NOMO-1 treated with DMSO at 0.1 percent for 48 hours (cell line): ENCODE results near the gene CLN6.
A peak's percentile ranks its signal among the peaks of the same experiment; 100 is the strongest.
"Not testable (repeated sequence)": the region's sequence is repeated elsewhere in the genome, so short reads cannot be mapped to it uniquely, and the experiment has no call there.

Experiments used
- DNase-seq: peaks from one replicate; lab custom pipeline; 2025; ENCODE audit not compliant: unreplicated experiment; lab: John Stamatoyannopoulos, UW

Gene CLN6

DNA sequence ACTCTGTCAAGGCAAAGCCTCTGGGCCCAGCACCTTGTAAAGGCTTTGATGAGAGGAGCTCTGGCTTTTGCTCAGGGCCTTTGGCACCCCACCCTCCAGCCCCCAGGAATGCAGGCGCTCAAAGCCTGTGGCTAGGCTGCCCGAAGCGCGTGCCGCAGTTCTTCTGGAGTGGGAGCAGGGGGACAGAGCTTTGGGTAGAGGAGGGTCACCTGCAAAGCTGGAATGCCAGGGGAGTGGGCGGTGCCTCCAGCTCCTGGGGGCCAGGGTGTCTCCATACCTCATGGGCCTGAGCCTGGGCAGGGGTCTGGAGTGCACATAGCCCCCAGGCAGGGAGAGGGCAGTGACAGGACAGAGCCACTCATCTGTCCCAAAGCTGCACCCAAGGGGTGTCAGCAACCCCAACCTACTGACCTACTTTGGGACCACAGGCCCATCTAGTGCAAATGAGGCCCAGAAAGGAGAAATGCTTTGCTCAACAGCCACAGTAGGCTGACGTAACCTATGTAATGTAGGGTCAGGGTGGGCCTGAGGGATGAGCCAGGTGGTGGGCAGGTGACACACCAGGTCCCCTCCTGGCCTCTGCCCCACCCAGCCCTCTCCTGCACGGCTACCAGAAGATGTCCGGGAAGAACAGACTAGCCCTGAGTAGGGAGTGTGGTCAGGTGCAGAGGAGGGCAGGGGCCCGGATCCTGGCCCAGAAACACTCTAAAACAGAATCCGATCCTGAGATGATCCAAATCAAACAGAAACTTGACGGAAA lies 22.2 kb downstream of the CLN6 start:
- no peak for DNase-seq

- DNase-seq: no peak
Observed at GRCh38 chr15:68206711-68207151, 22.8 kb downstream of the CLN6 start.

- peak; percentile 70 for DNase-seq
Observed at GRCh38 chr15:68205954-68206539, 23.5 kb downstream of the CLN6 start.

DNA sequence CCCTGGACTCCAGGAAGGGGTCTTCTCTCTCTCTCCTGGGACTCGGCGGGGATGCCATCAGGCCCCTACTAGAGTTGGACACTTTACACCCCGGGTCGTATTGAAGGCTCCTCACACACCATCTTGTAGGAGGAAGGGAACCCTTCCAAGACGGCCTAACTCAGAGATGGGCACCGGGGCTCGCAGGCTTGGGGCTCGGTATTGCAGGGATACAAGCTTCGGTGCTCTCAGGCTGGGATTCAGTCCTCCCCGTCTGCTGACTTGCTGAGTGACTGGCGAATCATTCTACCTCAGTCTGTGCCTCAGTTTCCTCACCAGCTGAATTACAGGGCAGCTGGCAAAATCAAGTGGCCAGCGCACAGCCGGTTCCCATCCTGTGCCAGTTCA lies 24.0 kb downstream of the CLN6 start:
- no peak for DNase-seq

- peak; percentile 55 for DNase-seq
Observed at GRCh38 chr15:68204776-68205557, 24.6 kb downstream of the CLN6 start, which contains the start of gene CALML4. Gene CALML4 (minus strand): TSS chr15:68205332. CDS start chr15:68205247, 85 bp downstream.

GRCh38 chr15:68204361-68204760 lies 25.2 kb downstream of the CLN6 start:
- no peak for DNase-seq

GRCh38 chr15:68203956-68204355 lies 25.6 kb downstream of the CLN6 start:
- DNase-seq: no peak

DNA sequence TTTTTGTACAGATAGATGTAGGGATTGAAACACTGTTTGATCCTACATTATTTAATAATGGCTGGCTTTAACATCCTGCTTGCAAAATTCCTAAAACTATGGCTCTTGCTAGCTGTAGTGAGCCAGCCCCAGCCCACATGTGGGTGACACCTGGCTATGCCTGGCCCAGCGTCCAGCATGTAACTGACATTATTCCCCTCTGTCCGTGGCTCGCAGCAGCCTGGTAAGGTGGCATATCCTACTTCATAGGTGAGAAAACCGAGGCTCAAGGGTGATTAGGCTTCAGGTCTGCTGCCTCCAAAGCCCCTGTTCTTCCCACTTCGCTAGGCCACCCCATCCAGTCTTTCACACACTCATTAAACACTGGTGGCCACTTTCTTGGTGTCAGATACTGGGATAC lies 26.0 kb downstream of the CLN6 start:
- DNase-seq: no peak

DNA sequence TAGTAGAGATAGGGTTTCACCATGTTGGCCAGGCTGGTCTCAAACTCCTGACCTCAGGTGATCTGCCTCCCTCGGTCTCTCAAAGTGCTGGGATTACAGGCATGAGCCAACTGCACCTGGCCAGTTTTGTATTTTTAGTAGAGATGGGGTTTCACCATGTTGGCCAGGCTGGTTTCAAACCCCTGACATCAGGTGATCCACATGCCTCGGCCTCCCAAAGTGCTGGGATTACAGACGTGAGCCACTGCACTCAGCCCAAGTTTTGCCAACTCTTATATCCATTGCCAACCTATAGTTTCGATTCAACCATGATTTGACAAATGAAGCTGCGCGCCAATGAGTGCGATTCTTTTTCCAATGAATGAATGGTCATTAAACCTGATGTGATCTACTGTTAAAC lies 26.5 kb downstream of the CLN6 start:
- not testable (repeated sequence) for DNase-seq

DNA sequence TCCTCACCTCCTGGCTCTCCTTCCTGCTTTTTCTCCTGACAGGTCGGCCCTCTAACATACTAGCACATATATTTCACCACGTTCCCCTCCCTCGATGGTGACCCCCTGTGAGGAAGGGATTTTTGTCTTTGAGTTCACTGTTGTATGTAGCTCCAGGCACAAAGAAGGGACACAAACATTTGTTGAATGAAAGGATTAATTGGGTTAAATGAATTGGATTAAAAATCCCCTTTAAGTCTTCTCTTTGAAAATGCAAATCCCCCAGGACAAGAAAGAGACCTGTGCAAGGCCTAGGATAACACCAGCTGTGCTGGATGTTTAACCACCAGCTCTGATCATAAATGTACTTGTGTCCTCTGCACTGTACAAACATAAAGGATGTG lies 27.7 kb downstream of the CLN6 start:
- no peak for DNase-seq

DNA sequence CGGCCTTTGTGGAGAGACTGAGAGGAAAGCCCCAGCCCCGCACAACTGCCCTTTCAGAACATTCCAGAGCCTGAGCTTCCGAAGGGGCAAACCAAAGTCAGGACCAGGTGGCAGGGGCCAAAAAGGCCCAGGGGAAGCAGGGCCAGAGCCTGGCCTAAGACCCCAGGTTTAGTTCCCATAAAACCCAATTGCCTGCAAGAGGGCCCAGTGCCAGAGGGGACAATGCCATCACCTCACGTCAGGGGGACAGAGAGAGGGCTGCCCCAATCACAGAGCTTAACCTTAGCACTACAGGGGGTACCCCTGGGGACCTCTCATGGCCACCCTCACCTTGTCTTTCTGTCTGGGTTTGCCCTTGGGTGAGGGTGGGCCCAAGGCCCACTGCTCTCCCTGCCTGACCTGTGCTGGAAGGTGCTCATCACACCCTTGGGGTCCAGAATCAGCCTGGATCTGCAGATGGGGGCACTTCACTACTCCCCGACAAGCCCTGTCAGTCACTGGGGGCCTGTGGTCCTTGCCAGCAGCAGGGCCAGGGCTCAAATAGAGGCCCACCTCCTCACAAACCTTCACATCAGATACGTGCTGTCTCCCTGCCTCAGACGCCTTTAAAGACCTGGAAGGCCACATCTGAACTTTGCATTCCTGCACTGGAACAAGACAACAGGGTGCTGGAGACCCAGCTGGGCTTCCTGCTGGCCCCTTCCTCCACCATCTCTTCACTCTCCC lies 28.2 kb downstream of the CLN6 start:
- DNase-seq: no peak

- no peak for DNase-seq
Observed at GRCh38 chr15:68200016-68200861, 29.3 kb downstream of the CLN6 start.

GRCh38 chr15:68199340-68199739 lies 30.2 kb downstream of the CLN6 start:
- no peak for DNase-seq

DNA sequence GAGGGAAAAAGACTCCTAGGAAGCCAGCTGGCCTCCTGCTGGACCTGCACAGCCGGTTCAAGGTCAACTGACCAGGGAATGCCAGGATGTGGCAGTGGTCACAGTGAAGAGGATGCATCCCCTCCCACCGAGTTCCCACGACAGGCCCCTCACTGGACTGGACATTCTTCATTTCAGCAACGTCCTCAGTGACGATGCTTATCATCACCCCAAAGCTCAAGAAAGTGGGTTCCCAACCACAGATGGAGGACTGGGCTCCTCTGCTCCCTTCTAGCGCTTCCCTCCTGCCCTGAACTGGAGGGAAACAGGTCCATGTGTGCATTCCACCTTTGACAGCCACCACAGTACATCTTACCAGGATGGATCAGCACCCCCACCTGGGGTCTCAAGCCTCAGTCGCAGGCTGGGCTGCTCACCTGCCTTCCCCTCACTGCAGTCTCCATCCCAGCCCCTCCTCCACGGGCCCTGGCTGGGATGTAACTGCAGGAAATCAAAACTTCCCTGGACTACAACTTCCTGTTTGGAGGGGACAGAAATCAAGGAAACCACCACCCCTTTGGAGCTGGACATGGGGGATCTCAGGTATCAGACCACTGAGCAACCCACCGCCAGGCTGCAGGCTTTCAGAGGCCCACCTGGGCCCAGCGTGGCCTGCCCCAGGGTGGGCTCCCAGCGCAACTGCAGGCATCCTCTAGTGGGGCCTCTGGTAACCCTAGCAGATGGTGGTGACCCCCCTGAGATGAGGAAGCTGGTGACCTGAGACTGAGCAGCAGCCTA lies 31.7 kb downstream of the CLN6 start:
- DNase-seq: no peak

- no peak for DNase-seq
Observed at GRCh38 chr15:68197170-68197492, 32.4 kb downstream of the CLN6 start.

DNA sequence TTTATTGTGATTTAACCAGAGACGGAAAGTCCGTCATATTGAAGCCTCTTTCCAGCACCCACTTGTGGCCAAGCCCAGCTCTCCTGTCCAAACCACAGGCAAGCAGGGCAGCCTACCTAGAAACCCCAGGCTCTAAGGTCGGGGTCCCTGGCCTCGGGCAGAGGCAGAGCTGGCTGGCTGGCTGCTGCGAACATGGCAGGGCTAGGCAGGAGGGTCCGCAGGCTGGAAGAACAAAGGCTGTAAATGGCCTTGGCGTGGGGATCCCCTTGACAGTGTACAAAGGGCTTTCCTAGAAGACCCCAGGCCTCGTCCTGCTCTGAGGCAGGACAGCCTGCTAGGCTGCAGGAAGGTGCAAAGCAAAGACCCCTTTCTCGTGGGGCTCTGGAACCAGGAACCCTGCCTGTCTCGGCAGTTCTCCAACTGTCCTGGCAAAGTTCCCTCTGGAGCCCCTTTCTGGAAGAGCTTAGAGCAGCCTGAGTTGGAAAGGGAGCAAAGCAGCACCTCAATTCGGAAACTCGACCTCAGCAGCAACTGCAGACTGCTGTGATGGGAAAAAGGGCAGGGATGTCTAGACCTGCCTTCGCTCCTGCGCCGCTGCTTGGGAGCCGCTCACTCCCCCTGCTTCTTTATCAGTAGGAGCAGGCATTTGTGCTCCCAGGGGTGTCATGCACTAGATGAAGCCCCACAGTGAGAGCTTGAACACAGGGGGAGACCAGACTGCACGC lies 32.9 kb downstream of the CLN6 start:
- DNase-seq: no peak

DNA sequence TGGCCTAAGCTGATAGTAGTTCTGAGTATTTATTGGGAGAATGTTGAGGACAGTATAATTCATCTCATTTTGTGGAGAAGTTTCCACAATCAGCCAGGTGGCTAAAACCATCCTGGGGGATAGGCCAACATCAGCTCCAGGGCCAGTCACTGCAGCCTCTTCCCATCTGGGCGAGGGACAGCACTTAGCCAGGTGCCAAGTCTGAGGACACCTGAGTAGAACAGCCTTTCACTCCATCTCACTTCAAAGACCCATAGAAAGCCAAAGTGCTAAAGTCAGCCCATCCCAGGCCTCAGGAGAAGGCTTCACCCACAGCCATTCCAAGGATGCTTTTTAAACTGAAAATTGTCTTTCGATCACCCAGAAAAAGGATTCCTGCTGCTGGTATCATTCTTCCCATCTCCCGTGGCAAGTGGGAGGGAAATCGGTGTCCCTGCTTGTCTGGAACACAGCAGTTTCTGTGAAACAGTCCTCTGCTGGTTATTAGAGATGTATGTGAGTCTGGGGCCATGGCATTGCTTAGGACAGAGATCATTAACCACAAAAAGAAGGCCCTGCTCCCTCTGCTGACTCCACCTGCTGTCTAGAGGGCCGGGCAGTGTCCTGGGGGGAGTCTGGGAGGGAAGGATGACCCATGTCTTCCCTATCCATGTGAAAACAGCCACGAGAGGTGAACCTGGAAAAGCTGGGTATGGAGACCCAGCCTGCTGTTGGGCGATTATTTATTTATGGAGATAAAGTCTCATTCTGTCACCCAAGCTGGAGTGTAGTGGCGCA lies 34.0 kb downstream of the CLN6 start:
- no peak for DNase-seq

GRCh38 chr15:68192804-68193486 lies 36.6 kb downstream of the CLN6 start:
- no peak for DNase-seq
